PC-3 (cell line): ENCODE data around the gene KCNG1.

Experiments used
- EZH2 ChIP-seq: fragments of 300-600 bp; sonication (generic); IDR thresholded peaks from one replicate; pipeline ENCODE4 v1.6.1; 2017; ENCODE audit warnings: antibody characterized with exemption, mild to moderate bottlenecking, low read length; ENCODE audit not compliant: unreplicated experiment
- TF ChIP-seq, protein P1 (sequence below): fragments of 300-600 bp; sonication (generic); conservative IDR thresholded peaks from 2 replicates; pipeline ENCODE4 v1.5.1; 2017; ENCODE audit warnings: antibody characterized with exemption, low read depth, mild to moderate bottlenecking, low read length

DNA sequence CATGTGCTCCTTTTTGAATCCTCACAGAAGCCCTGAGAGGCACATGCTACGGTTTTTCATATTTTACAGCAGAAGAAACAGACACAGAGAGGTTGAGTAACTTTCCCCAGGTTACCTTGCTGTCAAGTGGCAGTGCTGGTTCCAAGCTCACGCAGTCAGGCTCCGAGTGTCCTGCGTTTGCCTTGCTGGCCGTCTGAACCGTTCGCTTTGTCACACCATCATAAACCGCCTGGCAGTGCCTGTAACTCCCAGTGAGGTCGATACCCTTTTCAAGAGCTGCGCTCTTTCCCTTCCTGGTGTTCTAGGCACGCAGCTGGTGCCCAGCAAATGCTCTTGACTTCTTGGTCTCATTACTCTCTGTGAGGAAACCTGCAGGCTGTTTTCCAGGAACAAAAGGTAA is 31.3 kb upstream of the KCNG1 start:
- TF ChIP-seq, protein P1, sequence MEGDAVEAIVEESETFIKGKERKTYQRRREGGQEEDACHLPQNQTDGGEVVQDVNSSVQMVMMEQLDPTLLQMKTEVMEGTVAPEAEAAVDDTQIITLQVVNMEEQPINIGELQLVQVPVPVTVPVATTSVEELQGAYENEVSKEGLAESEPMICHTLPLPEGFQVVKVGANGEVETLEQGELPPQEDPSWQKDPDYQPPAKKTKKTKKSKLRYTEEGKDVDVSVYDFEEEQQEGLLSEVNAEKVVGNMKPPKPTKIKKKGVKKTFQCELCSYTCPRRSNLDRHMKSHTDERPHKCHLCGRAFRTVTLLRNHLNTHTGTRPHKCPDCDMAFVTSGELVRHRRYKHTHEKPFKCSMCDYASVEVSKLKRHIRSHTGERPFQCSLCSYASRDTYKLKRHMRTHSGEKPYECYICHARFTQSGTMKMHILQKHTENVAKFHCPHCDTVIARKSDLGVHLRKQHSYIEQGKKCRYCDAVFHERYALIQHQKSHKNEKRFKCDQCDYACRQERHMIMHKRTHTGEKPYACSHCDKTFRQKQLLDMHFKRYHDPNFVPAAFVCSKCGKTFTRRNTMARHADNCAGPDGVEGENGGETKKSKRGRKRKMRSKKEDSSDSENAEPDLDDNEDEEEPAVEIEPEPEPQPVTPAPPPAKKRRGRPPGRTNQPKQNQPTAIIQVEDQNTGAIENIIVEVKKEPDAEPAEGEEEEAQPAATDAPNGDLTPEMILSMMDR: no peak
- no peak for TF ChIP-seq EZH2
